CD4-positive, alpha-beta T cell treated with Interleukin-4 for 4 hours (primary cell): ENCODE results near the gene VSTM2L.

Experiments used
- DNase-seq: peaks from one replicate; pipeline ENCODE4 v3.0.0-alpha.2; 2020

VSTM2L gene

GRCh38 chr20:37991157-37991866 lies 88.4 kb downstream of the VSTM2L start:
- no peak for DNase-seq

GRCh38 chr20:37991908-37992307 lies 89.0 kb downstream of the VSTM2L start:
- no peak for DNase-seq

GRCh38 chr20:37992802-37993409 lies 90.0 kb downstream of the VSTM2L start:
- DNase-seq = no peak

- no peak for DNase-seq
These were observed 91.6 kb downstream of the VSTM2L start for GRCh38 chr20:37994512-37994911.
